ENCODE results near the gene LGALS13. TPM values are rescaled to one million over a fixed set of nuclear protein-coding genes. Genes with fewer than 3 reads are reported as not detected.

LGALS13 gene
- total RNA-seq, result 0.82 TPM

GRCh38 chr19:39602224-39602623, at the start of gene LGALS13:
Gene LGALS13, plus strand, starts transcription at chr19:39602524. Its CDS starts 45 bp downstream, at chr19:39602569.
- FAIRE-seq, result no peak
- no peak for DNase-seq (ENCODE audit: low spot score in 2 of 2)

DNA sequence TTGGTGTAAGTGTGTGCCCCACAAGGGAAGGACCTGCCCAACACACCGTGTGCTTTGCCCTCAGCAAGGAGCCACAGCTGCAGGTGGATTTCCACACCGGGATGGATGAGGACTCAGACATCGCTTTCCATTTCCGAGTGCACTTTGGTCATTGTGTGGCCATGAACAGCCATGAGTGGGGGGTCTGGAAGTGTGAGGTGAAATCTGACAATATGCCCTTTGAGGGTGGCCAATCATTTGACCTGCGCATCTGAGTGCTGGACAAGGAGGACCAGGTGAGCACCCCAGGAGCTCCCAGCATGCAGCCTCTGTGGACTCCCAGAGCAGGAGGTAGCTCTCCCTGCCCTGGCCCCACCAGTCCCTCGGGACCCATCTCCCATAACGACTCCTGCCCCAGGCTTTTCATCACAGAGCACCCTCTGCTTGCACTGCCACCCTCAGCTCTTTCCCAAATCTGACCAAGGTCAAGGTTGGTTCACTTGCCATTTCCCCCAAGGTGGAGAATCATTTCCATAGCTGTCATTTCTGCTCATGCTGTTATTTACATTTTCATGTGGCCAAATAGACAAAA, 49.2 kb upstream of the LGALS13 start:
- FAIRE-seq, result no peak

GRCh38 chr19:39554701-39555311, 47.5 kb upstream of the LGALS13 start:
- FAIRE-seq, result no peak
- DNase-seq (ENCODE audit: low spot score in 2 of 2), result no peak

More for the DNA sequence above, 49.2 kb upstream of the LGALS13 start:
- no peak for DNase-seq (ENCODE audit: low spot score in 2 of 2)

DNA sequence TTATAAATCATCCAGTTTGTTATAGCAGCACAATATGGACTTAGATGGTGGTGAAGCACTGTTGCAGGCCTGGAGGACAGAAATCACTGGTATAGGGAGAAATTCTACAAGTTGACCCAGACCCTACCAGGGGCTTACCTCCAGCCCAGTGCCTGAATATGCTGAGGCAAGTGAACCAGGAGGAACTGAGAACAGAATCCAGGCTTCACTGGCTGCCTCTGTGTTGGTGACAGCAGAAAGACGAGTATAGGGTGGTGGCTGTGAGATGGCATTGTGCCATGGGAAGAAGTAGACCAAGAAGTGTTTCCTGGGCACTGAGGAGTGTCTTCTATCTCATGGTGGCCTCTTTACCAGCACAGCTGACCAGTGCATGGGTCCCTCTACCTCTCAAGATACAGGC, 46.4 kb upstream of the LGALS13 start:
- DNase-seq (ENCODE audit: low spot score in 2 of 2) (no peak), FAIRE-seq (no peak)

- no peak for FAIRE-seq
Measured at GRCh38 chr19:39557811-39558623, 44.3 kb upstream of the LGALS13 start.

GRCh38 chr19:39558624-39559117, 43.7 kb upstream of the LGALS13 start:
- FAIRE-seq, result no peak

More at GRCh38 chr19:39557811-39558623, 44.3 kb upstream of the LGALS13 start:
- no peak for DNase-seq (ENCODE audit: low spot score in 2 of 2)

GRCh38 chr19:39563408-39563807, 38.9 kb upstream of the LGALS13 start:
- no peak for DNase-seq (ENCODE audit: low spot score in 2 of 2)
- no peak for FAIRE-seq

More at GRCh38 chr19:39558624-39559117, 43.7 kb upstream of the LGALS13 start:
- DNase-seq (ENCODE audit: low spot score in 2 of 2), result no peak

- FAIRE-seq (no peak), DNase-seq (ENCODE audit: low spot score in 2 of 2) (no peak)
Measured at GRCh38 chr19:39566064-39566463, 36.3 kb upstream of the LGALS13 start.

GRCh38 chr19:39568604-39569003, 33.7 kb upstream of the LGALS13 start:
- no peak for DNase-seq (ENCODE audit: low spot score in 2 of 2)
- no peak for FAIRE-seq

- DNase-seq (ENCODE audit: low spot score in 2 of 2), result no peak
- no peak for FAIRE-seq
Measured at GRCh38 chr19:39582442-39582841, 19.9 kb upstream of the LGALS13 start.

DNA sequence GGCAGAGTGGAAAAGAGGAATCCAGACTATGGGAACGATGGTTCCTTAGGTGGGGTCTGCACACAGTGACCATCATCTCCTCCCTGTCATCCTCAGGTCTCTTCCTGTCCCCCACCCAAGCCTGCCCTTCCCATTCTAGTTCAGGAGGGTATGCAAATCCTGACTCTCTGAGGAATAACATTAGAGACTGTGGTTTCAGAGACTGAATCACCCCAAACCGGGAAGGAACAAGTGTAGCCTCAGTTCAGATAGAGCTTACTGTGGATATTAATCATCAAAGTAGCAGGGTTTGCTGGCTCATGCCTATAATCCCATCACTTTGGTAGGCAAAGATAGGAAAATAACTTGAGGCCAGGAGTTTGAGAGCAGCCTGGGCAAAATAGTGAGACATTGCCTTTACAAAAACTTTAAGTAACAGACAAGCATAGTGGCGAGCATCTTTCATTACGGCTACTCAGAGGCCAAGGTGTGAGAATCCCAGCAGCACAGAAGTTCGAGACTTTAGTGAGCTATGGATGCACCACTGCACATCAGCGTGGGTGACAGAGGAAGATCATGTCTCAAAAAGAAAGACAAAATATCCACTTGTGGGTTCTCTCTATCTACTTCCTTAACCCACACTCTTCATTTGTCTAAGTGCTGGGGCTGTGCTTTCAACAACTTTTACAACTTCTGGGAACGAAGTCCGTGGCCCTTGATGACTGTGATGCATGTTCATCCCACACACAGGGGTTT, 19.3 kb upstream of the LGALS13 start:
- no peak for DNase-seq (ENCODE audit: low spot score in 2 of 2)
- FAIRE-seq, result no peak

- FAIRE-seq (no peak), DNase-seq (ENCODE audit: low spot score in 2 of 2) (no peak)
Measured at GRCh38 chr19:39587496-39587895, 14.8 kb upstream of the LGALS13 start.

- DNase-seq (ENCODE audit: low spot score in 2 of 2) (no peak), FAIRE-seq (no peak)
Measured at GRCh38 chr19:39588066-39588465, 14.3 kb upstream of the LGALS13 start.

GRCh38 chr19:39590265-39590664, 12.1 kb upstream of the LGALS13 start:
- DNase-seq (ENCODE audit: low spot score in 2 of 2) (no peak), FAIRE-seq (no peak)

GRCh38 chr19:39592381-39592780, 9.9 kb upstream of the LGALS13 start:
- DNase-seq (ENCODE audit: low spot score in 2 of 2) (no peak), FAIRE-seq (no peak)

- no peak for DNase-seq (ENCODE audit: low spot score in 2 of 2)
- no peak for FAIRE-seq
Measured at GRCh38 chr19:39595950-39596349, 6.4 kb upstream of the LGALS13 start.

GRCh38 chr19:39596911-39597310, 5.4 kb upstream of the LGALS13 start:
- no peak for DNase-seq (ENCODE audit: low spot score in 2 of 2)
- no peak for FAIRE-seq

DNA sequence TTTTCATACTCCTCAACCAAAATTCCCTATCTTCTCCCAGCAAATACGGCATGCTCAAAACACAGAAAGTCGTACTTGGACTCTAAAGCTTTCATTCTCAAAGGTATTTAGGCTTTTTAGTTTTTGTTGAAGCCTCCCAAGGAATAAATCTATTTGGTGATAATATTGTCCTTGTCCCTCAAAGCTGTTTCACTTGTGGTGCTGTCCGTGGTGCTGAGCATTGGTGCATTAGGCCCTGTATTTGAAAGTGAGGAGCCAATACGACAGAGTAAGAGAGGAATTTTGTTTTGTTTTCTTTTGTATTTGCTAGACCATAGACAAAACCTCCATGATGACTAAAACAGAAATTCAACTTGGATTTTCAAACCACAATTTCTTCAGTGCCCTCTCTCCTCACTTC, 3.2 kb upstream of the LGALS13 start:
- FAIRE-seq (no peak), DNase-seq (ENCODE audit: low spot score in 2 of 2) (no peak)

- FAIRE-seq (no peak), DNase-seq (ENCODE audit: low spot score in 2 of 2) (no peak)
Measured at GRCh38 chr19:39603825-39604224, 1.5 kb downstream of the LGALS13 start.

DNA sequence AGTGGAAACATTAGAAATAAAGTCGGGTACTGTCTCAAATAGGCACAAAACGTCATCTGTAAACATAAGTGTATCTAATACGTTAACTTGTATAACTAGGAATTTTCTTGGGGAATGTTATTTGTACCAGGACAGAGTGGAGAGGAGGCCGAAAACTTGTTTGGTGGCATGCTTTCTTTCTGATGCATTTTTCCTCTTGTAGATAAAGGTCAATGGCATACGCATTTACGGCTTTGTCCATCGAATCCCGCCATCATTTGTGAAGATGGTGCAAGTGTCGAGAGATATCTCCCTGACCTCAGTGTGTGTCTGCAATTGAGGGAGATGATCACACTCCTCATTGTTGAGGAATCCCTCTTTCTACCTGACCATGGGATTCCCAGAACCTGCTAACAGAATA, 4.7 kb downstream of the LGALS13 start:
- FAIRE-seq, result no peak
- DNase-seq (ENCODE audit: low spot score in 2 of 2), result no peak

GRCh38 chr19:39607561-39607960, 5.2 kb downstream of the LGALS13 start:
- FAIRE-seq (no peak), DNase-seq (ENCODE audit: low spot score in 2 of 2) (no peak)

All from frontal cortex (tissue), 4 donors.